HG02970 (cell line): Measurements from ENCODE around the gene RHBG.

ENCODE experiments used
- ATAC-seq: cut with Tn5 transposase; IDR thresholded peaks from one replicate; pipeline ENCODE4 v1.9.1; 2021; ENCODE audit warnings: mild to moderate bottlenecking, moderate library complexity, moderate number of reproducible peaks; ENCODE audit not compliant: unreplicated experiment, low FRiP score

RHBG gene

DNA sequence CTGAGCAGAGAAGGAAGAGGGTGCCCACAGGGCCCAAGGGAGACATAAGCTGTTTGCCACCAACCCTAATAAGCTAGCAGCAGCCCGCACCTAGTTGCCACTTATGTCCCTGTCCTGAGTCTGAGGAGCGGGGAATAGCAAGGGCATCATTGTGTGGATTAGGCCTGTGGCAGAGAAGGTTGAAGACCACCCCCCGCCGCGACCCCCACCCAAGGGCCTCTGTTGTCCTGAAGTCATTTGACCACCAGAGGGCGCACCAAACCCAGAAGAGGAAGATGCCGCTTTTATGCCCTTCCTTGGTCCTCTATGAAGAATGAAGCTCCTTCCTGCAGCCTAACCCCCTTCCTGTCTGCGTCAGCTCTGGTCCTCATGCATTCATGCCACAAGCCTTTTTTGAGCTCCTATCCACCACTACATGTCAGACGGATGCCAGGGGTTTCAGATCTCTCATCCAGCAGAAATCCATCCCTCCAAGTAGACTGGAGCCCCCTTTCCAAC is 16.6 kb downstream of the RHBG start:
- no peak for ATAC-seq

DNA sequence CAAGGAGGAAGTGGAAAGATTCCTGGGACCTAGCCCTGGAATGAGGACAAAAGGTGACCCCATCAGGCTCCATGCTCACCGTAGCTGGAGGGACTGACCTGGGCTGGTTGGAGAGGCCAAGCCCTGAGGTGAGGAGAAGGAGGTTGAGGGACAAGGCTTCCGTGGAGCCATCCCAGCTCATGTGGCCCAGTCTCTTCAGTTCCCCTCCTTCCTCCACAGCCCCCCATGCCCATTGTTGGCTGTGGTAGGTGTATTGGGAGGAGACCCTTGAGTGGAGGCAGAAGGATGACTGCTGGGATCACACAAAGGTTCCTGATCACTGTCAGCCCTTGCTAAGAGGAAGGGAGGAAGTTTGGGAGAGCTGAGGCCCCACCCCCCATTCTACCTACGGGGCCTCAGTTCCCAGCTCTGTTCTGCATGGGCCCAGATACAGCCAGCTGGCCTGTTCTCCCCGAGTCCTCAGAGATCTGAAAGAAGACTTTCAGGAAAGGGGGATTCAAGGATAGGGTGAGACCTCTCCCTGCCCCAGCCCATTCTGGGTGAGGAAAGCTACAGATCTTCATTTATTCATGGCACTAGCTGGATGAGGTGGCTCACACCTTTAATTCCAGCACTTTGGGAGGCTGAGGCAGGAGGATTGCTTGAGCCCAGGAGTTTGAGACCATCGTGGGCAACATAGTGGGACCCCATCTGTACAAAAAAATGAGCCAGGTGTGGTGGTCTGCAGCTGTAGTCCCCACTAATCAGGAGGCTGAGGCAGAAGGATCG is 17.3 kb downstream of the RHBG start:
- ATAC-seq: no peak

DNA sequence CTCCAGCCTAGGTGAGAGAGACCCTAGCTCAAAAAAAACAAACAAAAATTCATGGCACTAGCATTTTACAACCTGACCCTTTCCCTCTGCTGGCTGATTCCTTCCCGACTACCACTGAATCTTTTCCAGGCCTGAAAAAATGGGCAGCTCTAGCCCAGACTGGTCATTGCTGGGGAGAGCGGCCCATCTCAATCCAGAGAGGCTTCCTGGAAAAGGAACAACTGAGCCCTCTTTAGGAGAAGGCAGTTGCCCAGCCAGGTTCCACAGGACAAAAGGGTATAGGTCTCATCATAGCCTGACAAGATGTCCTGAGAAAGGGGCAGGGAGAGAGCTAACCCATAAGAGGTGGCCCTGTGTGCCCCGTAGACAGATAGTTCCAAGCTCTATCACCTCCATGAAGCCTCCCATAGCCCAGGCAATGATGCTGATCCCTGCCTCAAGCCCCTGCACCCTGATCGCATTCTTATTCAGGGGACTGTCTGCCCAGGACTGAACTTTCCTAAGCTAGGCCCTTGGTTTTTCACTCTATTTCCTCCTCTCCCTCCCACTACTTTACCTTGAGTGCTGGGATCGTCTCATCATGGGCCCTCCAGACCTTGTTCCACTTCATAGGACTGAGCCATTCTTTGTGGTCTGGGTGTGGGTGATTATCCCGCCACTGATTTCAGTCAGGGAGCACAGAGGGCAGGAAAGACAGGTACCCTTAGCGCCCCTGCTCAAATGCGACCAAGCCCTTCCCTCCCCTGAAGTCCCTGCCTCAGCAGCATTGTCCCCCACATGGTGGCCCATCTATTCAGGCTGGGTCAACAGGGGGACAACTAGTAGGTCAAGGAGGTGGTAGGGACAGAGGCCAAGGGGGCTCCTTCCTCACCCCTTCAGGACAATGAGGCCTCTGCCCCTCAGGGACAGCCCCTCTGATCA is 18.2 kb downstream of the RHBG start:
- ATAC-seq: no peak

DNA sequence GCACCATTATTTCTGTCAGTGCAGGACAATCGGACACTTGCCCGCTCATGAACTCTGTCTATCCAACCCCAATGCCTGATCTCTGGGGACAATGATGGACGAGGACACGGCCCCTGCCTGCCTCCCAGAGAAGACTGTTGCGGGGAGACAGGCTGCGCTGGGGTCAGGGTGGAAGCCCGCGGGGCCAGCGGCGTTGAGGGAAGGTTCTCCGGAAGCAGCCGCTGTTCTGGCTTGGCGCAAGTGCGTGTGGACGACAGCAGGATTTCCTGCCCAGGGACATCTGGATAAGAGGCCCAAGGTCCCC is 18.8 kb downstream of the RHBG start:
- ATAC-seq: no peak

DNA sequence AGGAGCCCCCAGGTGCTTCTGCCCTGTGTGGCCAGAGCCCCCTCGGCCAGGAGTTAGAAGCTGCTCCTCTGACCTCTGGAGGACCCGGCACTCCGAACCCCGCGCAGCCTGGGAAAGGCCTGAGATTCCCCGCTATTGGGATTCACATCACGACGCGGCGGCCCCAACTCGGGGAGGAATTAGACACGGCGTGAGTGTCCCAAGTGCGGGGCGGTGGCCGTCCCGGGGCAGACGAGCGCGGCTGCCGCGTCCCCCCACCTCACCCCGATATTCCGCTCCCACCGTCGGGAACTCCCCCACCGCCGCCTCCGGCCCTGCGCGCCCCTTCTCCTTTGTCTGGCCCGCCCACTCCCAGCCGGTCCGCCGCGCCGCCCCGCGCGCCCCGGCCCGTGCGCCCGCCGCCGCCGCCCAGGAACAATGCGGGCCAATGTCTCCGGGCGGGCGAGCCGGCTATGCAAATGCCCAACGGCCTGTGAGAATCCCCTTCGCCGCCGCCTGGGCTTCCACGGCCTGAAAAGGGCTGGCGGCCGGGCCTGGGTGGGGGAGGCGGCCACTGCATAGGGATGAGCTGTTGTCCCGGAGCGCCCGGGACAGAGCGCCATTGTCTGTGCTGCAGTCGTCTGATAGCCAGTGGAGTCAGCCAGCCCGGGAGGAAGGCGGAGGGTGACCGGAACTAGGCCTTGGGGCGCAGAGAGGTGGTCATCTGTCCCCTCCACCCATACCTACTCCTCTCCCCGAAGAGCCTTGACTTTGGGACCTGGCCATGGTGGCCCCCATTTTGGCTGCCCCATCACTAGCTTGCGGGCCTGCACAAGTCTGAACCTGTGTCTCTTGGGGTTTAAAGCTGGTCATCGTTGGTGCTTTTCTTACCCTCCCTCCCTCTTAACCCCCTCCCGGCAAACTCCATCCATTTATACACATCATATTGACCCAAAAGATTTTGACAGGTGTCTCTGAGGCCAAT is 19.4 kb downstream of the RHBG start:
- no peak for ATAC-seq

DNA sequence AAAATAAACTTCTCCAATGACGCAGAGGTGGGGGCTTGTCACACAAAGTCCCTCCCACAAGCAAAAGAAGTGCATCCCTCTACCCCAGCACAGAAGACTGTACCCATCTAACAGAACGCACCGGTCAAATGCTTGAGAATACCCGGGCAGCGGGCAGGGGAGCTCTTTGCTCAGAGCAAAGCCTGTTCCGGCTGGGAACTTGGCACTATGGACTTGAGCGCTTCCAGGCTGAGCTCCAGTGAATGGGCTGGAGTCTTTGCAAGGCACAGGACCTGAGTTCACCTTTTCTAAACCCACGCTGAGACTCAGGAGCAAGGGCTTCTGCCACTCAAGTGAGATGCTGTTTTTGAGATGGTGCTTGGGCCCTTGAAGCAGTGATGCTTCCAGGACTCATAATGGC is 20.3 kb downstream of the RHBG start:
- no peak for ATAC-seq

DNA sequence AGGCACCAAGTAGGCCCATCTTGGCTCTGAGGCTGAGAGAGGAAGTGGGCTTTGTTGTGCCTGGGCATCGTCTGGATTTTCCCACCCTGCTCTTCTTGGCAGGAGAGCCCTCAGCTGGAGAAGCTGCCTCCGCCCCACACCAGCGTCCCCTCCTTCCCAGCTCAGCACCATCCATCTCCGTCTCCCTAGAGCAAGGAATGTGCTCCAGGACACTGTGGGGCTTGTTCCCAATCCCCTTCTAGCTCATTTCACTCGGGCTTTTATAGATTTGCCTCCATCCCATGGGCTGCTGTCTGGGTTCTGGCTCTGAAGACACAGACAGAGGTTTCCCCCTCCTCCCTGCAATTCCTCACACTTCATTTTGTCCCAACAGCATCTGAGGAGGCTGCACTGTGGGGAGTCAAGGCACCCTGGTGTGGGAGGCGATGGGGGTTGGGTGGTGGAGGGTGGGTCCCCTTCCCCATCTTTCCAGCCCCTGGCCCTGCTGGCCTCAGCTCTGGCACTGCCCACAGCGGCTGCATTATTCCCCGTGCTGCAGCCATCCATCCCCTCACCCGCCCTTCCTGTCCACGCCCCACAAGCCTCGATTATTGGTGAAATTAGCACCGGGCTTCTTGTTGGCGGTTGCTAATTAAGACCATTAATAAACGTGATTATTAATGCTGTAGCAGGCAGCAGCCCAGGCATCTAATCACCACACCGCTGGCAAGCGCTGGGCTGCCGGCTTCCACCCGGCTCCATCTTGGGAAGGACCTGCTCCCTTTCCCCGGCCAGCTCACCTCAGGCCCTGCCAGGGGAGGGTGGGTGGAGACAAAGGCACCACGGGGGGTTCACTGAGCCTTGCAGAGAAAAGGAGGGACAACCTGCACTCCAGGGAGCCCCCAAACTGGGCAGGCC is 21.7 kb downstream of the RHBG start:
- no peak for ATAC-seq

DNA sequence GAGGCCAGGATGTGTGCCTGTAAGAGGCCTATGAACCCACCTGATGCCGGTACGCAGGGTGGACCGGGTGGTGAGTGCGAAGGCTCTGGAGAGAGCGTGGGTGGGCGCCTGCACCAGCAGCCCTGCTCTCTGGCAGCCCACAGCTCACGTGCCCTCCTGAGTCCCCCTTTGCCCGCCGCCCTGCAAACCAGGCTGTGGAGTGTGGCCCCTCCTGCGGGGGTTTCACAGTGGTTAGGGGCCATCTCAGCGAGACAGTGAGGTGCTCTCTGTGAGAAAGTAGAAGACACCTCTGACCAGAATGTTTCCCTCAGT is 22.3 kb downstream of the RHBG start:
- ATAC-seq: no peak

DNA sequence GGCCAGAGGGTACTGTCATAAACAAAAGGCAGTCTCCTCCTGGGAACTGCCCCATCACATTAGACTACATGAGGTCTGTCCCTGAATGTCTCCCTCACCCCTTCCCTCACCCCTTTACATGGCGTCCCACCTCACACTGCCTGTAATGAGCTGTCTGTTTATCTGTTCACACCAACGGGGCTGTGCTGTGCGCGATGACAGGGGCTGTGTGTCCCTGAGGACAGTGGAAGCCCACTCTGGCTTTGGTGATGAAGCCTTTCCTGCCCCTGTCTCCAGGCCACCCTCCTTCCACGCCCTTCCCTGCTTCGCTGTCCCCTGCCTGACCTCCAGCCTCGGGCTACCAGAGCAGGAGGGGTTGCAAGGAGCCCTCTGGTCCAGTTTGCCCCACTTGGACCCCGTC is 22.7 kb downstream of the RHBG start:
- no peak for ATAC-seq

DNA sequence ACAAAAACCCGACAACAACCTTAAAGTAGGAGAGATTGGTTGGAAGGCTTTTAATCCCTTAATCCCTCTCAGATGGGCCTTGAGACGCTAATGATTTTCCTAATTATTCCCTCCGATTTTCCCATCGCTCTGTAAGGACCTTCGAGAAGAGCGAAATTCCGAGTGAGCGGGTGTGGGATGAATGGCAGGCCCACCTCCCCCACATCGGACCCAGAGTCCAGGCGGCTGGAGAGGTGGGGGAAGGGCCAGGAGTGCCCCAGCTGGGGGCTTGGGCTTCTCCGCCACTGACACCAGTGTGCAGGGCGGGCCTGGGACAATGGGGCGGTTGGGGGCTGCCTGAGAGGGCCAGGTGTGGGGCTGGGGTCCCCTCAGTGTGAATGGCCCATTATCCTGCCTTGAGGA is 23.4 kb downstream of the RHBG start:
- ATAC-seq: no peak

DNA sequence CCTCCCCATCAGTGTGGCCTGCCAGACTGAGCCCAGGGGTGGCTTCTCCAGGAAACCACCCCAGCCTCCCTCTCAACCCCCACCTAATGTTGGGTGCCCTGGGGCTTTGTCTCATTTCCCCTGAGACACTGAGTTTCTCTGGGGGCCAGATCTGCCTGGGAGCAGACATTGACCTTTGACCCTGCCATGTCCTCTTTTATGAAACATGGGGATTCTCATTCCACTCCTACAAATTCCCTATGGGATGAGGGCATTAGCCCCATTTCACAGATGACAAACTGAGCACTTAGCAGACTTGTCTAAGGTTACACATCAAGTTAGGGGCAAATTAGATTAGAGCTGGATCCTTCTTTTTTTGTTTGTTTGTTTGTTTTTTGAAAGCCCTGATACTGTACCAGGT is 24.1 kb downstream of the RHBG start:
- no peak for ATAC-seq

DNA sequence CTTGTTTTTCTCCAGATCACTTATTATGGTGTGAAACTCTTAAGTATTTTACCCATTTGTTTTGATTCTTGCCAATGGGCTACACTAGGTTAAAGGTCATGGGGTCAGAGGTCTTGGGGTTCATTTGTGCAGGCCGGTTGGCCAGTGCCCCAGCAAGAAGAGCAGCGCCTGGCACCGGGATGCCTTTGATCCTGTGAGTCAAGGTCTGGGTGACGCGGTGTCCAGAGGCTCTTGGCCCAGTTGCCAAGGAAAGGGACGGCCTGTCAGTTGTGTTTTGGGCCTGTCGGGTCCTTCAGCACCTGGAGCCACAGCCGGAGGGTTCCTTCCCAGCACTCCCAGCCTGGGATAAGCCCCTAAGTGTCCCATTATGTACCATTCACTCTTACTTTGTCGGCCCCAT is 25.1 kb downstream of the RHBG start:
- no peak for ATAC-seq

DNA sequence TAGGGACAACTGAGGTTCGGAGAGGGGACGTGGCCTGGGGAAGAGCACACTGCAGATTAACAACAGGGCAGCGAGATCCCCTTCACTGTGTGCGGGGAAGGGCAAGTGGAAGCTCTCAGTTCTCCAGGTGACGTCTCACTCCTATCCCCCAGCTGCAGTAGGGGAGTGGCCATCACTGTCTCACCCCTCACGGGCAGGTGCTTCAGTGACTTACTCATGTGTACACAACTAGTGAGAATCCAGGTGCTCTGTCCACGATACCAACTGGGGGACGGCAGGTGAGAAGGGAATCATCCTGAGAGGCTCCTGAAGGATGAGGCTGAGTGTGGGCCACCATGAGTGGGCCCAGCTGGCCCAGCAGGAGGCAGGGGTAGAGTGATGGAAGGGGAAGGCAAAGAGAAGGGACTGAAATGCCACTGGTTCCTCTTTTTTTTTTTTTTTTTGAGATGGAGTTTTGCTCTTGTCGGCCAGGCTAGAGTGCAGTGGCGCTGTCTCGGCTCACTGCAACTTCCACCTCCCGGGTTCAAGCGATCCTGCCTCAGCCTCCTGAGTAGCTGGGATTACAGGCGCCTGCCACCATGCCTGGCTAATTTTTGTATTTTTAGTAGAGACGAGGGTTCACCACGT is 25.9 kb downstream of the RHBG start:
- no peak for ATAC-seq

DNA sequence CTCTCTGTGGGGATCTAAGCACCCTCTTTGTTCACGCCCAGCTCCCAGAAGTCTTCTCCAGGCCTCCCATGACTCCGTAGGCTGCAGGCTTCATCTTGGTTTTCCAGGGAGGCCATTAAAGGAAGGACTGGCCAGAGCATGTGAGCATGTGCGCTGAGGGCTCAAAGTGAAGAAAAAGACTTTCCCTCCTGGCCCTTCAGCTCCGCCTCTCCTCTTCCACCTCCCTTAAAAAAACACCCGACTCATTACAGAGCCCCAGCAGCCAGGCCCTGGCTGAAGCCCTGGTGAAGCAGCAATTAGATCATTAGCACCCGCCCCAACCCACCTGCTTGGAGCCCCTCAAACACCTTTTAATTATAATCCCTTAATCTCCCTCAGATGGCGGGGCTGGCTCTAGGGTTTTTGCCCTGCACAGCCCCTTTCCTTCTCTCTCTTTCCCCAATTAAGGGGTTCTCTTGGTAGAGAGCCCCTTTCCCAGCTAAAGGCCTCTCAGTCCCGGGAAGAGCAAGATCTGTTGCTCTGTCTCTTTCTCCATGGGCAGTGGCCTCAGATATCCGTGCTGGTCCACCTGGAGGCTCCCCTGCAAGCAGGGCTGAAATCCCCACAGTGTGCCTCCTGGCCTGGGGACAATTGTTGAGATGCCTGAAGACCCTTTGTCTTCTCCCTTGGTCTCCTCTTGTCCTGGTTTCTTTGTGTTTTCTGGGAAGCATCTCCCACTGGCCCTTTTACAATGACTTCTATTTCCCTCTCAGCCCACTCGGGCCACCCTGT is 30.5 kb downstream of the RHBG start:
- no peak for ATAC-seq

DNA sequence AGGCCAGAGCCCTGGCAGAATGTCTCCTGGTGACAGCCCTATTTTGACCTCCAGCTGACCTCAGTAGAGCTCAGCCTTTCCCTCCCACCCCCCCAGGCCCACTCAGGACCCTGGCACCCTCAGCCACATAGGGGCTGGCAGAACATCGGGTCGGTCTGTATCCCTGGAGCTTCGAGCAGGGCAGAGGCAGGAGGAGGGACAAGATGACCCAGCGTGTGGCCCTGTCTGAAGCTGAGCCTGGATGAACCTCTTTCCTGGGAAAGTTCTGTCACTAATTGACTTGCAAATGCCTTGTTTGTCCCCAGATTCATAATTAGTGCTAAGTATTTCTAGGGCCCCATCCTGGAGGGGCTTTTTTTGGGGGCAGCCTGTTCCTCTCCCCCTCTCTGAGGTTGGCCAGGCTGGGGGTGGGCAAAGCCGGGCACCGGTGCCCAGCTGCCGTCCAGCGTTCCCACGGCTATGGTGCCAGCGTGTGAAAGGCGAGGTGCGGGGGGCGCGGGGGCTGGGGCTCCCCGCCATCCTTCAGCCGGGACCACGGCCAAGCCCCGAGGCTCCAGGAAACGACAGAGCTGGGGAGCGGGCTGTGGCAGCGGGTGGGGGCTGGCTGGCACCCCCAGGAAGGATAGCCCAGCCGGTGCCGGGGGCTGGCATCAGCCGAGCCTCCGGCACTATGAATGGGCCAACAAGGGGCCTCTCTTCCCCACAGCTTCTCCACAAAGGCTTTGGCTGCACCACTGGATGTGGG is 31.4 kb downstream of the RHBG start:
- ATAC-seq: no peak

DNA sequence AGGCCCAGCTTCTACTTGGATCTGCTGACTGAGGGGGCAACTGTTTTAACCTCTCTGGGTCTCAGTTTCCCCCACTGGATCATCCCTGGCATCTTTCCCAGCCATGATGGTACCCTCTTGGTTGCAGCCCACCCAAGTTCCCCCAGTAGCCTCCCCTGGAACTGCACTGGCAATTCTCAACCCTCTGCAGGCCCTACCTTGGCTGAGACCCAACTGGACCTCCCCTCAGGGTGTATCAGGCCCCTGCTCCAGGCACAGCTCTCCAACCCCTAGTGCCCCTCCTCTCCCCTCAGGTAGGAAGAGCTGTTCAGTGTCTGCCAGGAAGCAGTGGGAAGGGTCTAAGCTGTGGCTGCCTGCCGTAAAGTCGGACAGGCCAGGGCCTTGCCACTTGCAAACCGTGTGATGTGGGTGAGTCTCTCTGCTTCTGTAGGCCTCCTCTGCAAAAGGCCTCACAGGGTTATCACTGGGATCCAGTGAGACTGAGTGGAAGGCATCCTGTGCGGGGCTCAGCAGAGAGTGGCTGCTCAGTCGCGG is 32.1 kb downstream of the RHBG start:
- no peak for ATAC-seq

DNA sequence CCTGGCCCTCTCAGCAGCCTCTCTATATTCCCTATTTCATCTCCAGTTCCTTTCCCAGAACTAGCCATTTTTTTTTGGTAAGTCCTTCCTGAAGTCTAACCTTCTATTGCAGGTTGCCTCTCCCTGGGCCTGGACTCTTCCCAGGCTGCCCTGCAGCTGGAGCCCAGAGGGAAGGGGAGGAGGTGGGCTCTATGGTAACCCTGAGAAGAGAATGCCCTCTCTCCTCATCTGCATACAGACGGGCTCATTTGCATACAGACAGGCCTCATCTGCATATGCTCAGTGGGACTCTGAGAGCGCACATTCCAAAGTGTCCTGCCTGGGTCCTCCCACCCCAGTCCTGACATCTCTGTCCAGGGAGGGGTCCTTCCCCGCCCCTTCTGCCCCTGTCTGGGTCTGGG is 32.7 kb downstream of the RHBG start:
- ATAC-seq: no peak
